GM21576 (cell line): Measurements from ENCODE around the gene SCG2.

Experiments used
- ATAC-seq: cut with Tn5 transposase; IDR thresholded peaks from one replicate; pipeline ENCODE4 v1.9.1; 2021; ENCODE audit warnings: mild to moderate bottlenecking, moderate library complexity; ENCODE audit not compliant: unreplicated experiment

SCG2 gene

DNA sequence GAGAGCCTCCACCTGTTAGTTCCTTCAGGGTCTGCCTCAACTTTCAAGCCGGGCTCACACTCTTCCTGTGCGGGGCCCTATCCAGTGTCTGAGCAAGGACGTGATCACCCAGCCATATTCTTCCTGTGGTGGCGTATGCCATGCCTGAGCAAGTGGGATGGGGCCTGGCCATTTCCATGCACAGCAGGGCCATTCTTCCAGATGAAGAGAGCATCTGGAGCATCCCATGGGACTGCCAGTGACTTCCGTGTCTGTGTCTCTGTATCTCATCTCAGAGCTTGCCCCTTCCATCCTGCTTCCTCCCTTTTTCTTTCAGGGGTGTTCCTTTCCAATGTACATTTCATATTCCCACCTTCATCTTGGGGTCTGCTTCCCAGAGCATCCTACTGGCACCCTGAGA, 20.2 kb downstream of the SCG2 start:
- ATAC-seq: no peak

GRCh38 chr2:223580951-223581350, 21.2 kb downstream of the SCG2 start:
- ATAC-seq: no peak

- ATAC-seq: no peak
These were observed 23.3 kb downstream of the SCG2 start for GRCh38 chr2:223578846-223579245.

DNA sequence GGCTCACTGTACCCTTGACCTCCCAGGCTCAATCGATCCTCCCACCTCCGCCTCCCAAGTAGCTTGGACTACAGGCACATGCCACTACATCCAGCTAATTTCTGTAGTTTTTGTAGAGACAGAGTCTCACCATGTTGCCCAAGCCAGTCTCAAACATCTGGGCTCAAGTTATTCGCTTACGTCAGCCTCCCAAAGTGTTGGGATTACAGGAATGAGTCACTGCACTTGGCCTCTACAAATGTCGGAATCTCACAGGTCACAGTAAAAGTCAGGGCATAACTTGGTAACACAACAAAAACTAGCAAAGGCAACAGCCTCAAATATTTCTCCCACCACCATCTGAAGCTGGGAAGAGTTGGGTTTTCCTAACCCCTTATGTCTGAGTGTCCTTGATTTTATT, 25.3 kb downstream of the SCG2 start:
- no peak for ATAC-seq

GRCh38 chr2:223570784-223571183, 31.4 kb downstream of the SCG2 start:
- ATAC-seq: no peak

- no peak for ATAC-seq
These were observed 35.8 kb downstream of the SCG2 start for GRCh38 chr2:223566396-223566795.

DNA sequence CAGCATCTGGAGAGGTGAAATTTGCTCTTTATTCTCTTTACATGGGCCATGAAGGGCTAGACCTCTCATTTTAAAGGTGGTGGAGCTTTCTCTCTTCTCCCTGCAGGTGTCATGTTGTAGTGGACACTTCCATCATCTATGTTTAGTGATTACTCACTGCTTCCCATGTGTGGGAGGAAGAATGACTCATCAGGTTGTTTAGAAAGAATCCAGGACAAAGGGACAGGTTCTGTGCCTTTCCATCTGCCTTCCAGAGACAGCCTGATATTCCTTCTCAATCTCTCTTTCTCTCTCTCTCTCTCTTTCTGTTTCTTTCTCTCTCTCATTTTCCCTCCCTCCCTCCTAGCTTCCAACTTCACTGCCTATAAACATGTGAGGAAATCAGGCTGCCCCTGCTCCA, 38.7 kb downstream of the SCG2 start:
- ATAC-seq: no peak

- ATAC-seq: no peak
These were observed 40.1 kb downstream of the SCG2 start for GRCh38 chr2:223562078-223562477.

DNA sequence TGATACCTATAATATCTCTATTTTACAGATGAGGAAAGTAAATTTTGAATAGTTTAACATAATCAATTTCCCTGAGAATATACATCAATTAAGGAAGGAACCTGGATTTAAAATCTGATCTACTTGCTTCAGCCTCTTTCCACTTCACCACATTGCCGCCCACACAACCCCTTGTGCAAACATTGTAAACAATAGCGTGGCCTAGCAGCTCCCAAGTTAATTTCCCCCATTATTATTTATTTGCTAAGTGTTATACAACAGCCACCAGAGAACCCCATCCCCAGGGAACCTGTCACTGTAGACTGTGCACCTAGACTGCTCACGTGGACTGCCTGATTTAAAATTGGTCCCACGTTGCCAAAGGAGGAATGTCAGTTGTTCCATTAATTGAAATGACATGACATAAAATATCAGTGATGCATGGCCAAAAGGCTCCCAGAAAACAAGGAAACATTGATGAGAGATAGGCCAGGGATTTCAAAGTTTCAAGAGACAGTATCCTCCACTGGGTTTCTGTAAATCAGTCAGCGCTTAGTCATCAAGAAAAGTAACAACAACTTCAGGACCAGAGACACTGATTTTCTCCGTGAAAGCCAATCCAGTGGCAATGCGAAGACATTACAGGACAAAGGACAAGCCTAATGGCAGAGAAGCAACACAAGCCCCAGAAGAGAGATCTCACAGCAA, 41.3 kb downstream of the SCG2 start:
- ATAC-seq: no peak

DNA sequence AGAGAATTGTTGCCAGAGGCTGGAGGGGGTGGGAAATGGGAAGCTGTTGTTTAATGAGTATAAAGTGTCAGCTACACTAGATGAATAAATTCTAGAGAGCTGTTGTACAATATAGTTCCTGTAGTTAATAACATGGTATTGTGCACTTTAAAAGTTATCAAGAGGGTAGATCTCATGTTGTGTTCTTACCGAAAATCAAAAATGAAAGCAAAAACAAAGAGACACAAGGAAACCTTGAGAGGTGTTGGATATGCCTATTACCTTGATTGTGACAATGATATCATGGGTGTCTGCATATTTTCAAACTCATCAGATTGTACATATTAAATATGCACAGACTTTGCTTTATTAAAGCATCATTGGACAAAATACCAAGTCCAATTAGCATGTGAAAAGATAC, 43.2 kb downstream of the SCG2 start:
- no peak for ATAC-seq

DNA sequence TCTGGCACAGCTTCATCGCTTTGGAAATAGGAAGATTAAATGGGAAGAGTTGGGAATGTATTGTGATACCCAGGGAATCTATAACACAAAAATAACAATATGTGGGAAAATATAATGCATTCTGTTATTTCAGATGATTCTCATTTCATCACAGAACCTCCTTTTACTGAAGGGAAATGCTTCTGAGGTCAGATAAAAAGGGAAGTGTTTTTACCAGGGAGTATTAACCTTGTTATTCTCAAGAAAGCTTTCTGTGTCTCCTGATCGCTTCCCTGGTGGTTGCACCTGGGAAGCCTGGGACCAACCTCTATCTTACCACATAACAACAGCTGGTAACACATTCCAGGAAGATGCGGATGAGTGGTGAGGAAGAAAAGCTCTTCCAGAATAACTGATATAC, 47.2 kb downstream of the SCG2 start:
- ATAC-seq: no peak

GRCh38 chr2:223549215-223549614, 52.9 kb downstream of the SCG2 start:
- no peak for ATAC-seq

GRCh38 chr2:223548194-223548593, 54.0 kb downstream of the SCG2 start:
- no peak for ATAC-seq
